ENCODE measurements around the gene ANKRD23. TPM values are rescaled to one million over a fixed set of nuclear protein-coding genes. Genes with fewer than 3 reads are reported as not detected.

The ANKRD23 gene
- total and polyA plus RNA-seq, 2 of the 13 experiments (the other 11 are each of a cell fraction or from before 2014, with no cell fraction given) = 1.5 to 1.6 TPM

GRCh38 chr2:96857667-96858372, 14.0 kb upstream of the ANKRD23 start, which contains the start of gene ANKRD39 (continued):
- TF ChIP-seq ZNF407 (CRISPR knock-in tag; IDR thresholded peaks at IDR 0.05; ENCODE audit: not compliant biosample characterization) = peak; percentile 70
- peak; percentile 85 for TF ChIP-seq ZNF329 (CRISPR knock-in tag; IDR thresholded peaks at IDR 0.05; ENCODE audit: low read depth)
- TF ChIP-seq ISL2 (CRISPR knock-in tag; IDR thresholded peaks at IDR 0.05) = peak; percentile 57
- TF ChIP-seq ZIK1 (CRISPR knock-in tag; IDR thresholded peaks at IDR 0.05; ENCODE audit: borderline replicate concordance, low read depth) = peak; percentile 63
- 0 out of 2 replicates have a peak, but pooled peaks have one; percentile 16 for TF ChIP-seq MIXL1 (CRISPR knock-in tag; IDR thresholded peaks at IDR 0.05)
- peak; percentile 87 for TF ChIP-seq ZSCAN25 (CRISPR knock-in tag; IDR thresholded peaks at IDR 0.05)
- no peak for TF ChIP-seq TCF12 (IDR thresholded peaks at IDR 0.05)
- no peak for TF ChIP-seq TCF12 (CRISPR knock-in tag; IDR thresholded peaks at IDR 0.05)
- no peak for TF ChIP-seq FOXA1 (IDR thresholded peaks at IDR 0.05)
- peak; percentile 36; the same call in 1 of the 2 replicates for TF ChIP-seq FOXA1 (CRISPR knock-in tag; IDR thresholded peaks at IDR 0.05)
- TF ChIP-seq HOXA3 (CRISPR knock-in tag; IDR thresholded peaks at IDR 0.05) = peak; percentile 76
- peak; percentile 73 for TF ChIP-seq ELF3 (CRISPR knock-in tag; IDR thresholded peaks at IDR 0.05)
- peak; percentile 74; the same call in 1 of the 2 replicates for TF ChIP-seq KLF12 (CRISPR knock-in tag; IDR thresholded peaks at IDR 0.05; ENCODE audit: borderline replicate concordance)
- TF ChIP-seq POGK (CRISPR knock-in tag; conservative IDR thresholded peaks at IDR 0.05) = peak; percentile 94
- TF ChIP-seq ZBTB38 (CRISPR knock-in tag; IDR thresholded peaks at IDR 0.05) = peak; percentile 80; the same call in 1 of the 2 replicates
- no peak for TF ChIP-seq ZMYM2 (CRISPR knock-in tag; IDR thresholded peaks at IDR 0.05)

Data from HepG2 (cell line).